Nephron progenitor cell (in vitro differentiated cells): ENCODE data around the gene CNTN1.

Experiments
- DNase-seq: peaks from one replicate; pipeline ENCODE4 v3.0.0; 2021
- H3K27ac Mint-ChIP-seq: 2 replicates; pipeline ENCODE4 v1.8.0; 2021; ENCODE audit warnings: mild to moderate bottlenecking, moderate library complexity, mixed read lengths
- H3K27me3 Mint-ChIP-seq: 2 replicates; pipeline ENCODE4 v1.8.0; 2021; ENCODE audit warnings: mild to moderate bottlenecking, low read depth, mixed read lengths; ENCODE audit not compliant: poor library complexity
- H3K36me3 Mint-ChIP-seq: 2 replicates; pipeline ENCODE4 v1.8.0; 2021; ENCODE audit warnings: low read depth, mixed read lengths
- H3K4me1 Mint-ChIP-seq: 2 replicates; pipeline ENCODE4 v1.8.0; 2021; ENCODE audit warnings: mixed read lengths
- H3K4me3 Mint-ChIP-seq: 2 replicates; pipeline ENCODE4 v1.8.0; 2021; ENCODE audit warnings: mild to moderate bottlenecking, moderate library complexity, mixed read lengths
- H3K9me3 Mint-ChIP-seq: 2 replicates; pipeline ENCODE4 v1.8.0; 2021; ENCODE audit warnings: mild to moderate bottlenecking, moderate library complexity, mixed read lengths
- CTCF ChIP-seq: fragments of 200-600 bp; sonication (generic); IDR thresholded peaks from 2 replicates; pipeline ENCODE4 v1.5.0; 2021; ENCODE audit warnings: antibody characterized with exemption

Gene CNTN1

GRCh38 chr12:40802656-40803055 lies 110.4 kb downstream of the CNTN1 start:
- Mint-ChIP-seq H3K4me3 (no peak overlapping the region), H3K36me3 (no peaks in the 10 kb centered on the region), H3K4me1 (peaks cover 12% of the 10 kb centered on the region), H3K27ac (no peak overlapping the region), H3K9me3 (no peaks in the 10 kb centered on the region), H3K27me3 (peaks cover 4% of the 10 kb centered on the region)
- no peak for TF ChIP-seq CTCF
- no peak for DNase-seq

GRCh38 chr12:40819436-40820108 lies 127.3 kb downstream of the CNTN1 start:
- H3K4me1 Mint-ChIP-seq: peaks cover 10% of the 10 kb centered on the region
- H3K27me3 Mint-ChIP-seq: no peaks in the 10 kb centered on the region
- peak; percentile 69 for DNase-seq
- H3K27ac Mint-ChIP-seq: no peak overlapping the region
- peaks cover 41% of the 10 kb centered on the region for H3K9me3 Mint-ChIP-seq
- peaks cover 14% of the 10 kb centered on the region for H3K36me3 Mint-ChIP-seq
- no peak overlapping the region for H3K4me3 Mint-ChIP-seq
- no peak for TF ChIP-seq CTCF

- no peak for TF ChIP-seq CTCF
- Mint-ChIP-seq H3K27me3 (no peaks in the 10 kb centered on the region), H3K27ac (no peak overlapping the region), H3K4me3 (no peak overlapping the region), H3K4me1 (peaks cover 10% of the 10 kb centered on the region), H3K9me3 (peaks cover 29% of the 10 kb centered on the region), H3K36me3 (peaks cover 14% of the 10 kb centered on the region)
- no peak for DNase-seq
Measured at GRCh38 chr12:40820794-40821484, 128.7 kb downstream of the CNTN1 start.

GRCh38 chr12:40825156-40825555 lies 132.9 kb downstream of the CNTN1 start:
- H3K9me3 Mint-ChIP-seq: no peaks in the 10 kb centered on the region
- DNase-seq: no peak
- no peaks in the 10 kb centered on the region for H3K36me3 Mint-ChIP-seq
- H3K4me1 Mint-ChIP-seq: peaks cover 20% of the 10 kb centered on the region
- TF ChIP-seq CTCF: no peak
- no peak overlapping the region for H3K27ac Mint-ChIP-seq
- H3K4me3 Mint-ChIP-seq: no peak overlapping the region
- H3K27me3 Mint-ChIP-seq: peaks cover 16% of the 10 kb centered on the region

GRCh38 chr12:40827683-40828592 lies 135.7 kb downstream of the CNTN1 start:
- peaks cover 18% of the 10 kb centered on the region for H3K27me3 Mint-ChIP-seq
- TF ChIP-seq CTCF: no peak
- H3K36me3 Mint-ChIP-seq: no peaks in the 10 kb centered on the region
- no peaks in the 10 kb centered on the region for H3K9me3 Mint-ChIP-seq
- peaks cover 19% of the 10 kb centered on the region for H3K4me1 Mint-ChIP-seq
- DNase-seq: peak; percentile 10
- no peak overlapping the region for H3K27ac Mint-ChIP-seq
- H3K4me3 Mint-ChIP-seq: peak overlapping the region; percentile 47
